ENCODE results near the gene SIGLEC9.

Gene SIGLEC9

DNA sequence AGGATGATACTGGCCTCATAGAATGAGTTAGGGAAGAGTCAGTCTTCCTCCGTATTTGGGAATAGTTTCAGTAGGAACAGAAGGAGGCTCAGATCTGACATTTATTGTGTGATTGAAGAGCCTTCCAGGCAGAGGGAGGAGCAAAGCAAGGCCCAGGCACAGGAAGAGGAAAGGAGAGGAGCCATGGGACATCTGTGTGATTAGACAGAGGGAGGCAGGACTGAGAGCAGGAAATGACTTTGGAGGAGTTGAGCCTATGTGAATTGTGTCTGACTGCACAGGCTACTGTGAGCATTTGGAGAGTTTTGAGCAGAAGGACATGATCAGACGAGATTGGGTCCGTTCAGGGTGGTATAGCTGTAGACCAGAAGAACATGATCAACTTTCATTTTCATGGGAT lies 25.9 kb downstream of the SIGLEC9 start:
- no peak overlapping the region for H3K4me3 ChIP-seq (ENCODE audit: low read length)
- no peaks in the 10 kb centered on the region for H3K9me3 ChIP-seq (ENCODE audit: insufficient read depth, low read depth, low read length)
- H3K36me3 ChIP-seq (ENCODE audit: insufficient read depth, low read depth, low read length), result no peaks in the 10 kb centered on the region

GRCh38 chr19:51156710-51157109 lies 32.0 kb downstream of the SIGLEC9 start:
- Histone ChIP-seq H3K36me3 (ENCODE audit: insufficient read depth, low read depth, low read length) (no peaks in the 10 kb centered on the region), H3K4me3 (ENCODE audit: low read length) (no peak overlapping the region), H3K27ac (ENCODE audit: low read length) (no peak overlapping the region), H3K9ac (ENCODE audit: low read depth, low read length) (no peak overlapping the region), H3K4me1 (ENCODE audit: insufficient read depth, low read length) (peaks cover 2% of the 10 kb centered on the region; the same call in 1 of the 2 replicates), H3K27me3 (ENCODE audit: insufficient read depth, low read length) (no peaks in the 10 kb centered on the region), H3K9me3 (ENCODE audit: insufficient read depth, low read depth, low read length) (no peaks in the 10 kb centered on the region)

More for the DNA sequence above, 25.9 kb downstream of the SIGLEC9 start:
- H3K27me3 ChIP-seq (ENCODE audit: insufficient read depth, low read length), result no peaks in the 10 kb centered on the region
- H3K27ac ChIP-seq (ENCODE audit: low read length), result no peak overlapping the region
- no peak overlapping the region for H3K9ac ChIP-seq (ENCODE audit: low read depth, low read length)
- no peaks in the 10 kb centered on the region for H3K4me1 ChIP-seq (ENCODE audit: insufficient read depth, low read length)

DNA sequence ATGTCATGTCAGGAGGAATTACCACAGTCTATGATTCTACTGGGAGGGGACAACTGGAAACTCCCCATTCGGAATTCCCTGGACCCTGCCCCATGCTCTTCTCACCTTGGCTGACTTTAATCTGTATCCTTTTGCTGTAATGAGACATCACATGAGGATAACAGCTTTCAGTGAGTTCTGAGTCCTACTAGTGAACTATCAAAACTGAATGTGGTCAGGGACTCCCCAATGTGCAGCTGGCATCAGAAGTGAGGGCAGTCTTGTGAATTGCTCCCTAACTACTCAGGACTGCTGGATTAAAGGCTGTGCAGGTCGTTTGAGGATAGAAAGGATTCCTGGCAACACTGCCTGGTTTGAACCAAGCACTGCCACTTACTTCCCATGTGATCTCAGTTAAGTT lies 32.6 kb downstream of the SIGLEC9 start:
- H3K27me3 ChIP-seq (ENCODE audit: insufficient read depth, low read length), result no peaks in the 10 kb centered on the region
- H3K4me3 ChIP-seq (ENCODE audit: low read length), result no peak overlapping the region
- H3K4me1 ChIP-seq (ENCODE audit: insufficient read depth, low read length), result peaks cover 2% of the 10 kb centered on the region; the same call in 1 of the 2 replicates
- H3K9ac ChIP-seq (ENCODE audit: low read depth, low read length), result no peak overlapping the region
- H3K27ac ChIP-seq (ENCODE audit: low read length), result no peak overlapping the region
- no peaks in the 10 kb centered on the region for H3K9me3 ChIP-seq (ENCODE audit: insufficient read depth, low read depth, low read length)
- H3K36me3 ChIP-seq (ENCODE audit: insufficient read depth, low read depth, low read length), result no peaks in the 10 kb centered on the region

DNA sequence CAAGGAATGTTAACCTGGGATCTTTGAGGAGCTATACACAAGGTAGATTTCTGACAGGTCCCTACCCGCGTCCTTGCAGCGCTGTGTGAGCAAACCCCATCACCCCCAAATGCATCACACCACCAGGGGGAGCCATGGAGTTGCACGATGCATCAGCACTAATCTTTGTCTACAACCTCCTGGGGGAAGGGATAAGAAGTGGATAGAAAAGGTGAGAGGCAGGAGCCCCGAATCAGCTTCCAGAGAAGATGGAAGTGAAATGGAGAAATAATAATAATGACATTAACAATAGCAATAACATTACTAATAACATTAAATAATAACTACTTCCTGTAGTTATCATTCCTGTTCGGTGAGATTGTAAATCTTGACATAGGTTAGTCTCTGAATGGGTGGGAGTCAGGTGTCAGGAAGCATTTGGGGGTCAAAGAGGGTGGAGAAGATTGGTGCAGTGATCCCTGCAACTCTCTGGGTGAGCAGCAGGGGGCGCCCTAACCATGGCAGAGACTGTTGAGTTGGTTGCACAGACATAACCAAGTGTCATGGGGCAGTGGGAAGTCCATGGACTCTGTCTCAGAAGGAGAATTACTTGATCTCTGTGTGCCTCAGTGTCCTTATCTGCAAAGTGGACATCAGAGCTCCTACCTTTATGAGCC lies 33.9 kb downstream of the SIGLEC9 start:
- H3K9me3 ChIP-seq (ENCODE audit: insufficient read depth, low read depth, low read length), result no peaks in the 10 kb centered on the region
- peaks cover 2% of the 10 kb centered on the region; the same call in 1 of the 2 replicates for H3K4me1 ChIP-seq (ENCODE audit: insufficient read depth, low read length)
- no peaks in the 10 kb centered on the region for H3K36me3 ChIP-seq (ENCODE audit: insufficient read depth, low read depth, low read length)
- H3K4me3 ChIP-seq (ENCODE audit: low read length), result no peak overlapping the region
- no peak overlapping the region for H3K9ac ChIP-seq (ENCODE audit: low read depth, low read length)
- H3K27me3 ChIP-seq (ENCODE audit: insufficient read depth, low read length), result no peaks in the 10 kb centered on the region
- H3K27ac ChIP-seq (ENCODE audit: low read length), result no peak overlapping the region

DNA sequence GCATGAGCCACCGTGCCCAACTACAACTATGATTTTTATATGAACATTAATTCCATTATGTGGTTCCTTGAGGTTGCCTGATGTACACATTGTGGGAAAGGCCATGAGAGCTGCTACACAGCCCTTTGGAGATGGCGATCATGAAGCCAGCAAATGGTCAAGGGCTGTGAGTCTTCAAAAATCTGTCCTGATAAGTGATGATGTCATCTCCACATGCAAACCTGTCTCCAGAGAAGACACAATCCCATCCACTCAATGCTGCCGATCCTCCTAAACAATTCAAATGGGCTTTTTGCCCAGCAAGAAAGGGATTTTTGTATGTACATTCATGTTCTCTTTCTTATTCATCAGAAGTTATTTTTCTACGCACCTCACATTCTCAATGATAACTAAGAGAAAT lies 35.0 kb downstream of the SIGLEC9 start:
- H3K27me3 ChIP-seq (ENCODE audit: insufficient read depth, low read length), result no peaks in the 10 kb centered on the region
- no peaks in the 10 kb centered on the region for H3K9me3 ChIP-seq (ENCODE audit: insufficient read depth, low read depth, low read length)
- no peak overlapping the region for H3K27ac ChIP-seq (ENCODE audit: low read length)
- no peak overlapping the region for H3K9ac ChIP-seq (ENCODE audit: low read depth, low read length)
- H3K4me3 ChIP-seq (ENCODE audit: low read length), result no peak overlapping the region
- H3K4me1 ChIP-seq (ENCODE audit: insufficient read depth, low read length), result peaks cover 2% of the 10 kb centered on the region; the same call in 1 of the 2 replicates
- H3K36me3 ChIP-seq (ENCODE audit: insufficient read depth, low read depth, low read length), result no peaks in the 10 kb centered on the region

- no peak overlapping the region for H3K9ac ChIP-seq (ENCODE audit: low read depth, low read length)
- peaks cover 2% of the 10 kb centered on the region; the same call in 1 of the 2 replicates for H3K4me1 ChIP-seq (ENCODE audit: insufficient read depth, low read length)
- no peak overlapping the region for H3K4me3 ChIP-seq (ENCODE audit: low read length)
- H3K27ac ChIP-seq (ENCODE audit: low read length), result no peak overlapping the region
- no peaks in the 10 kb centered on the region for H3K27me3 ChIP-seq (ENCODE audit: insufficient read depth, low read length)
- H3K9me3 ChIP-seq (ENCODE audit: insufficient read depth, low read depth, low read length), result no peaks in the 10 kb centered on the region
- no peaks in the 10 kb centered on the region for H3K36me3 ChIP-seq (ENCODE audit: insufficient read depth, low read depth, low read length)
Observed at GRCh38 chr19:51161266-51161665, 36.6 kb downstream of the SIGLEC9 start.

GRCh38 chr19:51161867-51162496 lies 37.3 kb downstream of the SIGLEC9 start:
- Histone ChIP-seq H3K9ac (ENCODE audit: low read depth, low read length) (no peak overlapping the region), H3K9me3 (ENCODE audit: insufficient read depth, low read depth, low read length) (no peaks in the 10 kb centered on the region), H3K27ac (ENCODE audit: low read length) (no peak overlapping the region), H3K36me3 (ENCODE audit: insufficient read depth, low read depth, low read length) (no peaks in the 10 kb centered on the region), H3K27me3 (ENCODE audit: insufficient read depth, low read length) (no peaks in the 10 kb centered on the region), H3K4me1 (ENCODE audit: insufficient read depth, low read length) (no peaks in the 10 kb centered on the region), H3K4me3 (ENCODE audit: low read length) (no peak overlapping the region)

- Histone ChIP-seq H3K27ac (ENCODE audit: low read length) (no peak overlapping the region), H3K9ac (ENCODE audit: low read depth, low read length) (no peak overlapping the region), H3K4me3 (ENCODE audit: low read length) (no peak overlapping the region), H3K9me3 (ENCODE audit: insufficient read depth, low read depth, low read length) (no peaks in the 10 kb centered on the region), H3K27me3 (ENCODE audit: insufficient read depth, low read length) (no peaks in the 10 kb centered on the region; the same call in 1 of the 2 replicates), H3K4me1 (ENCODE audit: insufficient read depth, low read length) (no peaks in the 10 kb centered on the region), H3K36me3 (ENCODE audit: insufficient read depth, low read depth, low read length) (no peaks in the 10 kb centered on the region)
Observed at GRCh38 chr19:51163257-51163656, 38.6 kb downstream of the SIGLEC9 start.

DNA sequence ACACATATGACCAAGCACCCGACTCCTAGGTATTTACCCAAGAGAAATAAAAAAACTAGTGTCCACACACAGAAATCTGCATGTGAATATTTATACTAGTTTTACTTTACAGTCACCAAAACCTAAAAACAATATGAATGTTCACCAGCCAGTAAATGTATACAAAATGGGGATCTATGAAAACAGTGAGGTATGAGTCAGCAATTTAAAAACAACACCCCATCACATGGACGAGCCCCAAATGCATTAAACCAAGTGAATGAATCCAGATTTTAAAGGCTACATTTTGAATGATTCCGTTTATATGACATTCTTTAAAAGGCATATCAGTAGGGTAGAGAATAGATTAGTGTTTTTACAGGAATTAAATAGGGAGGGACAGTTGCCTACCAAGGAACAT lies 39.5 kb downstream of the SIGLEC9 start:
- H3K36me3 ChIP-seq (ENCODE audit: insufficient read depth, low read depth, low read length), result no peaks in the 10 kb centered on the region
- no peak overlapping the region for H3K27ac ChIP-seq (ENCODE audit: low read length)
- H3K27me3 ChIP-seq (ENCODE audit: insufficient read depth, low read length), result no peaks in the 10 kb centered on the region; the same call in 1 of the 2 replicates
- no peaks in the 10 kb centered on the region for H3K9me3 ChIP-seq (ENCODE audit: insufficient read depth, low read depth, low read length)
- no peak overlapping the region for H3K4me3 ChIP-seq (ENCODE audit: low read length)
- H3K9ac ChIP-seq (ENCODE audit: low read depth, low read length), result no peak overlapping the region
- H3K4me1 ChIP-seq (ENCODE audit: insufficient read depth, low read length), result no peaks in the 10 kb centered on the region

DNA sequence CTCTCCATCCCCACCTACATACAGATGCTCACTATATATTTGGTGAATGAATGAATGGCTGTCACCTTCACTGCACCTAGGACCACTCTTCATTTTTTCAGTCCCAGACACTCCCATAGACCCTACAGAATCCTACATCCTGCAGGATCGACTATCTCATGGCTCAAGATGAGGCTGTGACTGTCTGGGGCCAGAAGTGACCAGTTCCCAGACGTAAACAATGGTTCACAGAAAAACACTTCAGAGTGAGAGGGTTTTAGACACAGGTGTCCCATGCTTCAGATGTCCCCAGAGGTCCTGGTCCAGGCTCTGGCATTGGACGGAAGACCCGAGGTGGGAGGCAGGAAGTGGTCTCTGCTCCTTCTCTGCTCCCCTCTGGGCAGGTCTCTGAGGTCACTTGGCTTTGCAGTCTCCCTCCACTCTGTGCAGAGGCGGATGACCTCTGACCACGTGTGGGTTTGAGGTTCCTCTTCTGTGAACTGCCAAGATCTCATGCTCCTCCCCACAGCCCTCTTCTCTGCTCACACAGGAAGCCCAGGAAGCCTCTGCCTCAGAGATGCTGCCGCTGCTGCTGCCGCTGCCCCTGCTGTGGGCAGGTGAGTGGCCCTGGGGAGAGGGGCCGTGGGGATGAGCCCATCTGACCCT lies 42.3 kb downstream of the SIGLEC9 start:
- no peaks in the 10 kb centered on the region for H3K36me3 ChIP-seq (ENCODE audit: insufficient read depth, low read depth, low read length)
- H3K27ac ChIP-seq (ENCODE audit: low read length), result no peak overlapping the region
- H3K9ac ChIP-seq (ENCODE audit: low read depth, low read length), result no peak overlapping the region
- H3K4me1 ChIP-seq (ENCODE audit: insufficient read depth, low read length), result no peaks in the 10 kb centered on the region
- no peaks in the 10 kb centered on the region for H3K9me3 ChIP-seq (ENCODE audit: insufficient read depth, low read depth, low read length)
- no peak overlapping the region for H3K4me3 ChIP-seq (ENCODE audit: low read length)
- peaks cover 7% of the 10 kb centered on the region; the same call in 1 of the 2 replicates for H3K27me3 ChIP-seq (ENCODE audit: insufficient read depth, low read length)

- Histone ChIP-seq H3K36me3 (ENCODE audit: insufficient read depth, low read depth, low read length) (no peaks in the 10 kb centered on the region), H3K27me3 (ENCODE audit: insufficient read depth, low read length) (peaks cover 13% of the 10 kb centered on the region; the same call in 1 of the 2 replicates), H3K4me1 (ENCODE audit: insufficient read depth, low read length) (no peaks in the 10 kb centered on the region), H3K27ac (ENCODE audit: low read length) (no peak overlapping the region), H3K4me3 (ENCODE audit: low read length) (no peak overlapping the region), H3K9ac (ENCODE audit: low read depth, low read length) (no peak overlapping the region), H3K9me3 (ENCODE audit: insufficient read depth, low read depth, low read length) (no peaks in the 10 kb centered on the region)
Observed at GRCh38 chr19:51168564-51169282, 44.0 kb downstream of the SIGLEC9 start.

Data from iPS-20b (cell line).